HepG2 (cell line): ENCODE data around the gene ROBO3. TPM values are rescaled to one million over a fixed set of nuclear protein-coding genes. Genes with fewer than 3 reads are reported as not detected.

ENCODE experiments used
- ATAC-seq: fragments of 200-7000 bp; cut with Tn5 transposase; 3 replicates; pipeline ENCODE4 v1.9.1; 2020; ENCODE audit warnings: mild to moderate bottlenecking, moderate library complexity
- BruUV-seq: library from RNA; stranded (reverse); fragments of 400-500 nt; replicated peaks from 2 replicates; lab custom pipeline; 2021; lab: Mats Ljungman, UMichigan
- CTCF ChIA-PET: fragments of 300-600 bp; formaldehyde crosslinking; extraction: SDS; loops from one replicate; lab custom pipeline; 2021; ENCODE audit warnings: low total read pairs, inconsistent platforms, low intra/inter-chr PET ratio; lab: Yijun Ruan, JAX
- POLR2A ChIA-PET: fragments of 350-600 bp; sonication (Branson Sonifier 250); formaldehyde crosslinking; loops from one replicate; lab custom pipeline; 2020; ENCODE audit warnings: antibody characterized with exemption, inconsistent platforms; lab: Yijun Ruan, JAX
- DNase-seq: peaks from one replicate; pipeline ENCODE4 v3.0.0-alpha.2; 2015; ENCODE audit warnings: low spot score
- FAIRE-seq: peaks from 3 replicates; lab custom pipeline; 2011; peaks lifted over from hg19 to GRCh38; lab: Jason Lieb, UNC
- H2AFZ ChIP-seq: one replicate; pipeline ENCODE4 v1.6.1; 2011; ENCODE audit warnings: low read length, inconsistent platforms
- H3K27ac ChIP-seq: fragments of 300-600 bp; 3 replicates; pipeline ENCODE4 v1.8.0; 2011; ENCODE audit warnings: mixed run types, mild to moderate bottlenecking, mixed read lengths, low read length, inconsistent platforms; ENCODE audit not compliant: insufficient read depth; ENCODE audit errors: extremely low read length
- H3K27me3 ChIP-seq, 2 experiments: fragments of 200-600 bp in 1 of 2; 2 replicates in 1 of 2; 3 replicates in 1 of 2; pipeline versions ENCODE4 v1.6.0 to v1.8.0; 2011; ENCODE audit warnings: low read length in 2 of 2, mild to moderate bottlenecking in 2 of 2, moderate library complexity in 2 of 2, inconsistent platforms in 1 of 2; ENCODE audit not compliant: insufficient read depth in 2 of 2, control insufficient read depth in 1 of 2
- H3K36me3 ChIP-seq, 2 experiments: fragments of 200-600 bp in 1 of 2; replicated peaks in 1 of 2; 2 replicates in 1 of 2; 3 replicates in 1 of 2; pipeline versions ENCODE4 v1.5.1 to v1.8.0; 2011; ENCODE audit warnings: low read length in 2 of 2, inconsistent platforms in 1 of 2; ENCODE audit not compliant: insufficient read depth in 2 of 2, control insufficient read depth in 1 of 2
- H3K4me1 ChIP-seq: 2 replicates; pipeline ENCODE4 v1.5.1; 2012; ENCODE audit warnings: low read length, inconsistent platforms; ENCODE audit not compliant: insufficient read depth
- H3K4me2 ChIP-seq: 2 replicates; pipeline ENCODE4 v1.6.0; 2011; ENCODE audit warnings: low read depth, low read length, inconsistent platforms
- H3K4me3 ChIP-seq, 3 experiments: fragments of 200-600 bp in 1 of 3; sonication (generic), shearing (Covaris generic) in 1 of 3; replicated peaks in 1 of 3; 2 replicates each; pipeline ENCODE4 v1.5.1; 2011 to 2016; ENCODE audit warnings: low read length in 3 of 3, inconsistent platforms in 2 of 3, low read depth in 2 of 3, mild to moderate bottlenecking in 2 of 3, control low read depth in 1 of 3, mixed read lengths in 1 of 3; ENCODE audit not compliant: insufficient read depth in 1 of 3
- H3K79me2 ChIP-seq: one replicate; pipeline ENCODE4 v1.6.1; 2011; ENCODE audit warnings: low read length, inconsistent platforms; ENCODE audit not compliant: insufficient read depth
- H3K9ac ChIP-seq: 2 replicates; pipeline ENCODE4 v1.6.0; 2011; ENCODE audit warnings: mild to moderate bottlenecking, low read depth, low read length, inconsistent platforms; ENCODE audit not compliant: insufficient read depth
- H3K9me3 ChIP-seq: 2 replicates; pipeline ENCODE4 v1.5.1; 2012; ENCODE audit warnings: mild to moderate bottlenecking, low read length
- H4K20me1 ChIP-seq: 2 replicates; pipeline ENCODE4 v1.6.0; 2011; ENCODE audit warnings: inconsistent platforms, mild to moderate bottlenecking, low read length, moderate library complexity; ENCODE audit not compliant: insufficient read depth
- TRIM24 ChIP-seq: sonication (generic); formaldehyde crosslinking; IDR thresholded peaks from 2 replicates; pipeline ENCODE4 v1.8.0; 2022; ENCODE audit warnings: mild to moderate bottlenecking, missing genetic modification reagents
- WGBS: methylation state at CpG from one replicate; pipeline ENCODE4 v1.1.6; 2017; ENCODE audit warnings: low lambda C conversion rate; 5-methylcytosine and 5-hydroxymethylcytosine counted together
- in situ Hi-C: cut with HindIII; loops from 2 replicates; pipeline ENCODE4 v1.10.0; 2017; ENCODE audit warnings: low pct_unique_long_range_greater_than_20kb; ENCODE audit not compliant: extremely low pct_ligation_motif_present
- intact Hi-C: fragments of 100-400 bp; cut with micrococcal nuclease; formaldehyde crosslinking; loops from one replicate; pipeline ENCODE4 v1.10.0; 2022; ENCODE audit not compliant: unreplicated experiment
- polyA plus RNA-seq, 8 experiments: library from polyadenylated mRNA; depleted of rRNA in 3 of 8; stranded (reverse) in 7 of 8; unstranded in 1 of 8; fragments of >200 nt; fragmentation: Illumina TruSeq in 4 of 8; extraction: Trizol in 4 of 8; gene quantifications; 2 replicates each; pipeline versions ENCODE4 v1.2.1 to v1.2.3, GENCODE V29; 2011 to 2016; ENCODE audit warnings: low read depth in 4 of 8, missing spikeins in 1 of 8, mixed read lengths in 1 of 8; ENCODE audit not compliant: insufficient read depth in 1 of 8
- total RNA-seq, 5 experiments: library from RNA; depleted of rRNA; stranded (reverse); fragments of >200 nt; fragmentation: Illumina TruSeq; extraction: Trizol; gene quantifications; 2 replicates each; pipeline ENCODE4 v1.2.3, GENCODE V29; 2016; ENCODE audit warnings: low read depth in 1 of 5
- TF ChIP-seq, protein P1 (sequence below): sonication (generic); formaldehyde crosslinking; IDR thresholded peaks from 2 replicates; pipeline ENCODE4 v1.5.1; 2020; ENCODE audit warnings: mild to moderate bottlenecking, missing genetic modification reagents, moderate library complexity
- TF ChIP-seq, protein P2 (sequence below): IDR thresholded peaks from 2 replicates; pipeline ENCODE4 v1.6.1; 2016; ENCODE audit warnings: low read depth

Gene ROBO3
- total and polyA plus RNA-seq, 2 of the 13 experiments (the other 11 are each of a cell fraction or from before 2014, with no cell fraction given), result 0.07 to 2.4 TPM

GRCh38 chr11:124895471-124895971 is 30.3 kb downstream of the ROBO3 start:
- no TSS peak for BruUV-seq
- DNase-seq (no peak), ATAC-seq (no peak; the same call in 2 of the 3 replicates), FAIRE-seq (no peak)
- POLR2A ChIA-PET, result no interaction called here
- Histone ChIP-seq H3K27ac (no peak overlapping the region), H3K4me2 (peak overlapping the region; percentile 67; the same call in 1 of the 2 replicates), H2AFZ (no peak overlapping the region), H3K36me3 (no peaks in the 10 kb centered on the region), H3K4me1 (peaks cover 62% of the 10 kb centered on the region), H3K9ac (no peak overlapping the region), H3K4me3 (peak overlapping the region in 1 of 3 experiments; percentile 34; a peak in 1 of 6 replicates), H3K79me2 (no peaks in the 10 kb centered on the region), H4K20me1 (no peaks in the 10 kb centered on the region), H3K27me3 (peaks cover 0 to 49% of the 10 kb centered on the region in 2 experiments; a peak in 4 of 5 replicates), H3K9me3 (no peaks in the 10 kb centered on the region)
- TF ChIP-seq, protein P1, sequence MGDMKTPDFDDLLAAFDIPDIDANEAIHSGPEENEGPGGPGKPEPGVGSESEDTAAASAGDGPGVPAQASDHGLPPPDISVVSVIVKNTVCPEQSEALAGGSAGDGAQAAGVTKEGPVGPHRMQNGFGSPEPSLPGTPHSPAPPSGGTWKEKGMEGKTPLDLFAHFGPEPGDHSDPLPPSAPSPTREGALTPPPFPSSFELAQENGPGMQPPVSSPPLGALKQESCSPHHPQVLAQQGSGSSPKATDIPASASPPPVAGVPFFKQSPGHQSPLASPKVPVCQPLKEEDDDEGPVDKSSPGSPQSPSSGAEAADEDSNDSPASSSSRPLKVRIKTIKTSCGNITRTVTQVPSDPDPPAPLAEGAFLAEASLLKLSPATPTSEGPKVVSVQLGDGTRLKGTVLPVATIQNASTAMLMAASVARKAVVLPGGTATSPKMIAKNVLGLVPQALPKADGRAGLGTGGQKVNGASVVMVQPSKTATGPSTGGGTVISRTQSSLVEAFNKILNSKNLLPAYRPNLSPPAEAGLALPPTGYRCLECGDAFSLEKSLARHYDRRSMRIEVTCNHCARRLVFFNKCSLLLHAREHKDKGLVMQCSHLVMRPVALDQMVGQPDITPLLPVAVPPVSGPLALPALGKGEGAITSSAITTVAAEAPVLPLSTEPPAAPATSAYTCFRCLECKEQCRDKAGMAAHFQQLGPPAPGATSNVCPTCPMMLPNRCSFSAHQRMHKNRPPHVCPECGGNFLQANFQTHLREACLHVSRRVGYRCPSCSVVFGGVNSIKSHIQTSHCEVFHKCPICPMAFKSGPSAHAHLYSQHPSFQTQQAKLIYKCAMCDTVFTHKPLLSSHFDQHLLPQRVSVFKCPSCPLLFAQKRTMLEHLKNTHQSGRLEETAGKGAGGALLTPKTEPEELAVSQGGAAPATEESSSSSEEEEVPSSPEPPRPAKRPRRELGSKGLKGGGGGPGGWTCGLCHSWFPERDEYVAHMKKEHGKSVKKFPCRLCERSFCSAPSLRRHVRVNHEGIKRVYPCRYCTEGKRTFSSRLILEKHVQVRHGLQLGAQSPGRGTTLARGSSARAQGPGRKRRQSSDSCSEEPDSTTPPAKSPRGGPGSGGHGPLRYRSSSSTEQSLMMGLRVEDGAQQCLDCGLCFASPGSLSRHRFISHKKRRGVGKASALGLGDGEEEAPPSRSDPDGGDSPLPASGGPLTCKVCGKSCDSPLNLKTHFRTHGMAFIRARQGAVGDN (CRISPR knock-in tag), result peak; percentile 37; the same call in 1 of the 2 replicates
- no peak for TF ChIP-seq TRIM24
- TF ChIP-seq, protein P2, sequence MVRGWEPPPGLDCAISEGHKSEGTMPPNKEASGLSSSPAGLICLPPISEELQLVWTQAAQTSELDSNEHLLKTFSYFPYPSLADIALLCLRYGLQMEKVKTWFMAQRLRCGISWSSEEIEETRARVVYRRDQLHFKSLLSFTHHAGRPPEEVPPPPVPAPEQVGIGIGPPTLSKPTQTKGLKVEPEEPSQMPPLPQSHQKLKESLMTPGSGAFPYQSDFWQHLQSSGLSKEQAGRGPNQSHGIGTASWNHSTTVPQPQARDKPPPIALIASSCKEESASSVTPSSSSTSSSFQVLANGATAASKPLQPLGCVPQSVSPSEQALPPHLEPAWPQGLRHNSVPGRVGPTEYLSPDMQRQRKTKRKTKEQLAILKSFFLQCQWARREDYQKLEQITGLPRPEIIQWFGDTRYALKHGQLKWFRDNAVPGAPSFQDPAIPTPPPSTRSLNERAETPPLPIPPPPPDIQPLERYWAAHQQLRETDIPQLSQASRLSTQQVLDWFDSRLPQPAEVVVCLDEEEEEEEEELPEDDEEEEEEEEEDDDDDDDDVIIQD (CRISPR knock-in tag), result no peak
- 51% methylated on average over 8 of the region's 20 CpGs for WGBS
- CTCF ChIA-PET, result no interaction called here
- intact Hi-C loops, result no loop called here
- in situ Hi-C loops, result no loop called here
